Measurements from ENCODE around the gene LURAP1L. TPM values are rescaled to one million over a fixed set of nuclear protein-coding genes. Genes with fewer than 3 reads are reported as not detected.
"Not testable (repeated sequence)": the region's sequence is repeated elsewhere in the genome, so short reads cannot be mapped to it uniquely, and the experiment has no call there.

LURAP1L gene
- total RNA-seq, 1 donor from 2014 or later = 13.3 TPM

GRCh38 chr9:12863618-12864017, 88.8 kb downstream of the LURAP1L start:
- H3K79me2 ChIP-seq (ENCODE audit: insufficient read depth, low read length) = no peaks in the 10 kb centered on the region
- H3K4me2 ChIP-seq (ENCODE audit: low read length) = no peak overlapping the region
- no peaks in the 10 kb centered on the region for H3K27me3 Mint-ChIP-seq (ENCODE audit: low read depth, unreplicated experiment)
- H3K27ac Mint-ChIP-seq (ENCODE audit: unreplicated experiment) = no peak overlapping the region
- H3K4me1 ChIP-seq (ENCODE audit: insufficient read depth, low read length) = peaks cover 5% of the 10 kb centered on the region
- no peak overlapping the region for H3K4me3 ChIP-seq (ENCODE audit: insufficient read depth, low read depth, low read length)
- H3K27me3 ChIP-seq (ENCODE audit: insufficient read depth, low read length) = no peaks in the 10 kb centered on the region
- H3K27ac ChIP-seq (ENCODE audit: low read depth, low read length) = no peak overlapping the region
- no peaks in the 10 kb centered on the region for H4K20me1 ChIP-seq (ENCODE audit: insufficient read depth, low read length)
- no peak overlapping the region for H2AFZ ChIP-seq (ENCODE audit: low read depth, low read length)
- H3K4me1 Mint-ChIP-seq (ENCODE audit: low read depth, unreplicated experiment) = peaks cover 5% of the 10 kb centered on the region
- no peaks in the 10 kb centered on the region for H3K36me3 ChIP-seq (ENCODE audit: insufficient read depth, low read length)
- TF ChIP-seq EZH2 (IDR thresholded peaks at IDR 0.05; ENCODE audit: insufficient read depth, low read length) = no peak
- TF ChIP-seq CTCF (IDR thresholded peaks at IDR 0.05; ENCODE audit: insufficient read depth, low read depth, low read length) = no peak
- H3K4me3 Mint-ChIP-seq (ENCODE audit: unreplicated experiment) = no peak overlapping the region
- no peaks in the 10 kb centered on the region for H3K36me3 Mint-ChIP-seq (ENCODE audit: low read depth, unreplicated experiment)
- H3K9me3 ChIP-seq (ENCODE audit: insufficient read depth, low read depth, low read length) = no peaks in the 10 kb centered on the region
- H3K9me3 Mint-ChIP-seq (ENCODE audit: unreplicated experiment) = peaks cover 5% of the 10 kb centered on the region
- no peak overlapping the region for H3K9ac ChIP-seq (ENCODE audit: low read length)
- FAIRE-seq (no peak), DNase-seq (ENCODE audit: low read depth) (no peak)

- H3K79me2 ChIP-seq (ENCODE audit: insufficient read depth, low read length); H3K4me3 Mint-ChIP-seq (ENCODE audit: unreplicated experiment); FAIRE-seq; H3K27me3 ChIP-seq (ENCODE audit: insufficient read depth, low read length); H3K27ac Mint-ChIP-seq (ENCODE audit: unreplicated experiment); H4K20me1 ChIP-seq (ENCODE audit: insufficient read depth, low read length); H3K27me3 Mint-ChIP-seq (ENCODE audit: low read depth, unreplicated experiment); H3K9ac ChIP-seq (ENCODE audit: low read length); H3K4me3 ChIP-seq (ENCODE audit: insufficient read depth, low read depth, low read length); H3K27ac ChIP-seq (ENCODE audit: low read depth, low read length); H2AFZ ChIP-seq (ENCODE audit: low read depth, low read length); H3K4me2 ChIP-seq (ENCODE audit: low read length); H3K4me1 Mint-ChIP-seq (ENCODE audit: low read depth, unreplicated experiment); DNase-seq (ENCODE audit: low read depth); H3K4me1 ChIP-seq (ENCODE audit: insufficient read depth, low read length); H3K36me3 Mint-ChIP-seq (ENCODE audit: low read depth, unreplicated experiment); H3K36me3 ChIP-seq (ENCODE audit: insufficient read depth, low read length); H3K9me3 ChIP-seq (ENCODE audit: insufficient read depth, low read depth, low read length): not testable (repeated sequence)
- H3K9me3 Mint-ChIP-seq (ENCODE audit: unreplicated experiment) = peaks cover 11% of the 10 kb centered on the region
Measured at GRCh38 chr9:12865380-12865779, 90.6 kb downstream of the LURAP1L start.

Other genes starting within 250 kb of the LURAP1L start
- 0.26 and 0.73 TPM in 2 replicates for gene TYRP1, start 81.6 kb upstream of the LURAP1L start, total RNA-seq